GM19023 (cell line): ENCODE measurements around the gene SEZ6L2.
"Not testable (repeated sequence)": the region's sequence is repeated elsewhere in the genome, so short reads cannot be mapped to it uniquely, and the experiment has no call there.

Experiments
- ATAC-seq: cut with Tn5 transposase; IDR thresholded peaks from one replicate; pipeline ENCODE4 v1.9.1; 2021; ENCODE audit warnings: mild to moderate bottlenecking, moderate library complexity; ENCODE audit not compliant: unreplicated experiment

The SEZ6L2 gene

GRCh38 chr16:29858149-29858849, 41.1 kb downstream of the SEZ6L2 start:
- no peak for ATAC-seq

DNA sequence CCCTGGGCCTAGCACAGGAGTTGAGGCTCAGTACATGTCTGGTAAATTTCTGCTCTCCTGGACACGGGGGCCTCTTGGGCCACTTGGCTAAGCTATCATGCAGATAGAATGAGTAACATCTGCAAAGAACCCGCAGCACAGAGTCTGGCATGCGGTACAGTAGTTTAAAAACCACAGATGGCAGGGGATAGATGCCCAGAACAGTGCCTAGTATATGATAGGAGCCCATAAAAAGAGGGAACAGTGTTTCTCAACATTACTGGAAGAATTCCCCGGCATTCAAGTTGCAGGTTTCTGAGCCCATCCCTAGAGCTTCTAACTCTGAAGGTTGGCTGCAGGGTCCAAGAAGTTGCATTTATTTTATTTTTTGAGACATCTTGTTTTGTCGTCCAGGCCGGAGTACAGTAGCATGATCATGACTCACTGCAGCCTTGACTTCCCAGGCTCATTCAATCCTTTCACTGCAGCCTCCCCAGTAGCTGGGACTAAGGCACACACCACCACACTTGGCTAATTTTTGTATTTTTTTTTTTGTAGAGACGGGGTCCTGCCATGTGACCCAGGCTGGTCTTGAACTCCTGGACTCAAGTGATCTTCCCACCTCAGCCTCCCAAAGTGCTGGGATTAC, 42.1 kb downstream of the SEZ6L2 start:
- no peak for ATAC-seq

DNA sequence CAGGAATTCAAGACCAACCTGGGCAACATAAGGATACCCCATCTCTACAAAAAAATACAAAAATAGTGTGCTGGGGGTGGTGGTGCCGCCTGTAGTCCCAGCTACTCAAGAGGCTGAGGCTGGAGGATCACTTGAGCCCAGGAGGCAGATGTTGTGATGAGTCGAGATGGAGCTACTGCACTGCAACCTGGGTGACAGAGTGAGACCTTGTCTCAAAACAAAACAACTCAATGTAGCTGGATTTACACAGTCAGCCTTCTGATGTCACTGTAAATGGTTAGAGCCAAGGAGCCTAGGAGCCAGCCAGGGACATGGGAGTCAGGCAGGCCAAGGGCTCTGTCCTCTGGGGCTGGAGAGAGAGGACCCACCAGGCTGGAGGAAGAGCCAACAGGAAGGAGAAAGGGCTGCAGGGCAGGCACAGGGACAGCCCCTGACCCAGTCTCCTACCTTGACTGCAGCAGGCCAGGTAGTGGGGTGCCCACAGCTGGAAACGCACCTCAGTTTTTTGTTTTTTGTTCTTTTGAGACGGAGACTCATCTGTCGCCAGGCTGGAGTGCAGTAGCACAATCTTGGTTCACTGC, 44.7 kb downstream of the SEZ6L2 start:
- ATAC-seq: no peak

DNA sequence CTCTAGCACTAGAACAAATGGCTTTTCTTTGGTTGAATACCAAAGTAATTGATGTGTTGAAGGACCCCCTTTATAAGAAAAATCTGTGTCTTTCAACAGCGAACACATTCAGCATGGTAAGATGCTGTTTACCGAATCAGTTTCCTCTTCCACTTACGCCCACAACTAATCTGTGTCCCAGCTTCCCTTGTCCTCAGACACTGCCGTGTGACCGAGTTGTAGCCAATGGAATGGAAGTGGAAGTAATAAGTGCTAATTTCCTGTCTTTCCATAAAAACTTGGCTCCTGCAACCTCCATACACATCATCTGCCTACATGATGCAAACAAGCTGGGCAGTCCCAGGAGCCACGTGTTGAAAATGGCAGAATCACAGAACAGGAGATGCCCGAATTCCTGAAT, 46.7 kb downstream of the SEZ6L2 start:
- ATAC-seq: no peak

DNA sequence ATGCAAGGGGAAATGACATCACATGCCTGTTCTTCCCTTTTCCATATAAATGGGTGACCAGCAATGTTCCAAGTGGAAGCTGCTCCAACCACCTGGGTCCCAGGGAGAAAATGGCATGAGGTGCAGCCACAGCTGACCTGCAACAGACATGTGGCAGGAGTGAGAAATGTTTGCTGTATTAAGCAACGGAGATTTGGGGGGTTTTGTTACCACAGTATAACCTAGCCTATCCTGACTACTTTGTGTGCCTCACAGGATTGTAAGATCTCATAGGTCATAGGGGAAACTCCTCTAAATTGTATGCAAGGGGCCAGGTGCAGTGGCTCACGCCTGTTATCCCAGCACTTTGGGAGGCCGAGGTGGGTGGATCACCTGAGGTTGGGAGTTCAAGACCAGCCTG, 48.4 kb downstream of the SEZ6L2 start:
- ATAC-seq: no peak

DNA sequence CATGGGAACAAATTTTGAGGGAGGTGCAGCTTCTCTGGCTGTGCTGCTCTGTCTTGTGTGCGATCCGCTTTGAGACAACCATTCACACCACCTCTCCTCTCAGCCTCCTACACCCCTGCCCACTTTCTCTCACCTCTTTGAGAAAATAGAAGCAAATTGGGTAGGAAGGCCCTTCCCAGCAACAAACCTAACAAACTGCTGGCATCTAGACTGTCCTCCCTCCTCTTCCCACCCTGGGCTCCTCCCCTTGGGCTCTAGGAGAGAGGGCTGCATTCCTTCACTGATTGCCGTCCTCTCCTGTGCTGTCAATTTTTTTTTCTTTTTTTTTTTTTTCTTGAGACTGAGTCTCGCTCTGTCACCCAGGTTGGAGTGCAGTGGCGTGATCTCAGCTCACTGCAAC, 49.8 kb downstream of the SEZ6L2 start:
- ATAC-seq: no peak

DNA sequence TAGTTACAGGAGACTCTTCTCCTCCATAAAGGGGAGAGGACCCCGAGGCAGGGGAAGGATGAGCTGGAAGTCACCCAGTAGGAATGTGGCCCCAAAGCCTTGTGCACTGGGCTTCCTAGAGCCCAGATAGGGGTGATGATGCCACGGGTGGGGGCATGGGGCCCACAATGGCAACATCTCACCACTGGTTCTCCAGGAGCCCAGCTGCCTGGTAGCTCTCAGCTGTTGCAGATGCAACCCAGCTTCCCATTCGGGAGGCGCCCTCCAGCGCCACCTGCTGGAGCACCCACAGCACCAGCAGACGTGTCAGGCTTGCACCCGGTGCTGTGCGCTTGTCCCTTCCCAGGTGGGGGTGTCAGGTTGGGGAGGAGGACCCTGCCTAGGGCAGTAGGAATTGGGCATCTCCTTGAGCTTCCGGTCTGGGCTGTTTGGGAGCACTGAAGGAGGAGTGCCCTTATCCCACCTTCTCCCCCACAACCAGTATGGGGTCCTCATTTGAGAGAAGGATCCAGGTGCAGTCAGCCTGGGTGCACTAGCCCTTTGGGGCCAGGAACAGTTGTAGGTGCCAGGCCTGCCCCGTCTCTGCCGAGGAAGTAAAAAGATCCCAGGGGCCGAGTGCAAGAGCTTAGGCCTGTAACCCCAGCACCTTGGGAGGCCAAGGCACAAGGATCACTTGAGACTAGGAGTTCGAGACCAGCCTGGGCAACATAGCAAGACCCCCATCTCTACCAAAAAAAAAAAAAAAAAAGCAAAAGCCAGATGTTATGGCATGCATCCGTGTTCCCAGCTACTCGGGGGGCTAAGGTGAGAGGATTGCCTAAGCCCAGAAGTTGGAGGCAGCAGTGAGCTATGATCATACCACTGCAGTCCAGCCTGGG, 50.7 kb downstream of the SEZ6L2 start:
- ATAC-seq: no peak

DNA sequence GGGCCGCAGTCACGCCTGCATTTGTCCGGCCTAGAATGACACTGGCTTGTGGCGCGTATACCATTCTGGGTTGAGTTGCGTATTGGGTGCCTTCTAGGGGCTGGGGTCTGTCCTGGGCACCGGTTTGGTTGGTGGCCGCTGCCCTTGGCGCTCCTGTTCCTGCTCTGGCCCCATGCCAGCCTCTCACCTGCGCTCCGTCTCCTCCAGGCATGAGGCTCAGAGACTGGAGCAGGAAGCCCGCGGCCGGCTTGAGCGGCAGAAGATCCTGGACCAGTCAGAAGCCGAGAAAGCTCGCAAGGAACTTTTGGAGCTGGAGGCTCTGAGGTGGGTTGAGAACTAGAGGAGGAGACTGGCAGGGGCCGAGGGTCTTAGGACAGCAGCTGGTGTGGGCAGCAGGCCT, 53.7 kb downstream of the SEZ6L2 start:
- ATAC-seq: no peak

DNA sequence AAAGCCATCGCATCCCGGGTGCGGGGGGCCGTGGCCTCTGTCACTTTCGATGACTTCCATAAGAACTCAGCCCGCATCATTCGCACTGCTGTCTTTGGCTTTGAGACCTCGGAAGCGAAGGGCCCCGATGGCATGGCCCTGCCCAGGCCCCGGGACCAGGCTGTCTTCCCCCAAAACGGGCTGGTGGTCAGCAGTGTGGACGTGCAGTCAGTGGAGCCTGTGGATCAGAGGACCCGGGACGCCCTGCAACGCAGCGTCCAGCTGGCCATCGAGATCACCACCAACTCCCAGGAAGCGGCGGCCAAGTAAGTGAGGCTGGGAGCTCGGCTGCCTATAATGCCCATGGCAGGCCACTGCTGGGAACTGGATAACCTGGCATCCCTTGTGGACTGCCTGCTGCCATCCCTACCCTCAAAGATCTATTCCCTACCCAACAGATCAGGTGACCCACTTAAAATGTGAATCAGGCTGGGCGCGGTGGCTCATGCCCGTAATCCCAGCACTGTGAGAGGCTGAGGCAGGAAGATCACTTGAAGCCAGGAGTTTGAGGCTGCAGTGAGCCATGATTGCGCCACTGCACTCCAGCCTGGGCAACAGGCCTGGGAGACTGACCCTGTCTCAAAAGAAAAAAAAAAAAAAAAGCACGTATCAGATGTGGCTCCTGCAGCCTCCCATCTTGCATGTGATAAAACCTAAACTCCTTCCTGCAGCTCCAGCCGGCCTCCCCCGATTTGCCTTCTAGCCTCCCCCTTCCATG, 54.6 kb downstream of the SEZ6L2 start:
- no peak for ATAC-seq

- no peak for ATAC-seq
Observed at GRCh38 chr16:29843931-29844330, 55.4 kb downstream of the SEZ6L2 start.

DNA sequence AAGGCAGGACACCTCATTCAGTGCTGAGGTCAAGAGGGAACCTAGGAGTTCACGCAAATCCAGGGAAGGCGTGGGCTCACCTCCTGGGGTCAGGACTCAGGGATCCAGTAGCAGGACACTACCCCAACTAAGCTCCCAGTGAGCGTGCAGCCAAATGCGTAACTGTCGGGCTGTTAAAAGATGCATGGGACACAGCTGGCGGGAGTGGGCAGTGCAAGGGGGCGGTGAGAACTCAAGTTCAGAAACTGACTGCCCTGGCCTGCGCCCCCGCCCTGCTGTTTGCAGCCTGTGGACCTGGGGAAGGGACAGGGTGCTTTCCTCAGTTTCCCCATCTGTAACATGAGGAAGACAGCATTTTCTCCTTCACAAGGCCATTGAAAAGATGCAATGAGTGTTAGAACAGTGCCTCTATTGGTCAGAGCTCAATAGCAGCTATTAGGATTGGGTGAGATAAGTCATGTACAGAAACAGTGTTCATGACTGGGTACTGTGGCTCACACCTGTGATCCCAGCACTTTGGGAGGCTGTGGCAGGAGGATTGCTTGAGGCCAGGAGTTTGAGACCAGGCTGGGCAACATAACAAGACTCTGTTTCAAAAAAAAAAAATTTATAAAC, 56.5 kb downstream of the SEZ6L2 start:
- no peak for ATAC-seq

DNA sequence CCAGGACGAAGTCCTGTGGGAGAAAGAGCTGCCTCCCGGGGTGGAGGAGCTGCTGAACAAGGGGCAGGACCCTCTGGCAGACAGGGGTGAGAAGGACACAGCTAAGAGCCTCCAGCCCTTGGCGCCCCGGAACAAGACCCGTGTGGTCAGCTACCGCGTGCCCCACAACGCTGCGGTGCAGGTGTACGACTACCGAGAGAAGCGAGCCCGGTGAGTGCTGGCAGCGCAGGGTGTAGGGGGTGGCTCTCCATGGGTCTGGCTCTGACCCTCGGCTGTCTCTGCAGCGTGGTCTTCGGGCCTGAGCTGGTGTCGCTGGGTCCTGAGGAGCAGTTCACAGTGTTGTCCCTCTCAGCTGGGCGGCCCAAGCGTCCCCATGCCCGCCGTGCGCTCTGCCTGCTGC, 57.7 kb downstream of the SEZ6L2 start:
- no peak for ATAC-seq

DNA sequence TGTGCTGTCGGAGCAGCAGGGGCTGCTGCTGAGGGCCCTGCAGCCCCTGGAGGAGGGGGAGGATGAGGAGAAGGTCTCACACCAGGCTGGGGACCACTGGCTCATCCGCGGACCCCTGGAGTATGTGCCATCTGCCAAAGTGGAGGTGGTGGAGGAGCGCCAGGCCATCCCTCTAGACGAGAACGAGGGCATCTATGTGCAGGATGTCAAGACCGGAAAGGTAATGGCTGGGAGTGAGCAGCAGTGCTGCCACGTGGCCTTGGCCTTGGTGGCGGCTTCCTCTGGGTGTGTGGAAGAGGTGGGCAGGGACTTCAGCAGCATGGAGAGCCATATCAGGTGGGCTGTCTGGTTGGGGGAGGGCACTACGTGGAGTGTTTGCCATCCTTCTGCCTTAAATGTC, 59.1 kb downstream of the SEZ6L2 start:
- ATAC-seq: no peak

- no peak for ATAC-seq
Observed at GRCh38 chr16:29839822-29840221, 59.5 kb downstream of the SEZ6L2 start.

DNA sequence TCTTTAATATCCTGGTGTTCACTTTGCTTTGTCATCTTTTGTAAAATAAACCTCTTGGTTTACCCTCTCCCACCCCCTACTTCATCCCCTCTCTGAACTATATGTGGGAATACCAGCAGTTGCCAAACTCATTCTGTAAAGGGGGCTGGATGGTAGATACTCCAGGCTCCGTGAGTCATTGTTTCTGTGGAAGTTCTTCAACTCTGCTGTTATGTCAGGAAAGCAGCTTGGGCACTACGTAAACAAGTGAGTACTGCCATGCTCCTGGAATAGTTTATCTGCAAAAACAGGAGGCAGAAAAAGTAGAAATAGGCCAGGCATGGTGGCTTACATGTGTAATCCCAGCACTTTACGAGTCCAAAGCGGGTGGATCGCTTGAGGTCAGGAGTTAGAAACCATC, 61.5 kb downstream of the SEZ6L2 start:
- ATAC-seq: no peak

- ATAC-seq: no peak
Observed at GRCh38 chr16:29836623-29837022, 62.7 kb downstream of the SEZ6L2 start.

- ATAC-seq: no peak
Observed at GRCh38 chr16:29835926-29836325, 63.4 kb downstream of the SEZ6L2 start.

GRCh38 chr16:29834079-29834478, 65.3 kb downstream of the SEZ6L2 start:
- ATAC-seq: no peak

- ATAC-seq: not testable (repeated sequence)
Observed at GRCh38 chr16:29833219-29833618, 66.1 kb downstream of the SEZ6L2 start.

- ATAC-seq: no peak
Observed at GRCh38 chr16:29831490-29831889, 67.9 kb downstream of the SEZ6L2 start.
